Peyer's patch (tissue), 4 donors: ENCODE measurements around the gene PSME3. TPM values are rescaled to one million over a fixed set of nuclear protein-coding genes. Genes with fewer than 3 reads are reported as not detected.
A peak's percentile ranks its signal among the peaks of the same experiment; 100 is the strongest.

Source experiments
- DNase-seq, 3 donors: peaks; one replicate each; pipeline ENCODE4 v3.0.0-alpha.2; 2017 to 2019
- H3K27ac ChIP-seq, 4 donors: fragments of 200-600 bp; sonication (generic); one replicate each; pipeline ENCODE4 v1.5.1; 2016 to 2019
- H3K27me3 ChIP-seq, 2 donors: fragments of 200-600 bp; sonication (generic); one replicate each; pipeline ENCODE4 v1.5.1; 2019
- H3K36me3 ChIP-seq, 3 donors: fragments of 200-600 bp; sonication (generic); one replicate each; pipeline ENCODE4 v1.5.1; 2016 to 2019
- H3K4me1 ChIP-seq, 4 donors: fragments of 200-600 bp; sonication (generic); one replicate each; pipeline ENCODE4 v1.5.1; 2016 to 2019
- H3K4me3 ChIP-seq, 4 donors: fragments of 200-600 bp; sonication (generic); 1 replicate in 3 of 4; 2 replicates in 1 of 4; pipeline ENCODE4 v1.5.1; 2016 to 2019; ENCODE audit warnings: mild to moderate bottlenecking in 1 of 4
- H3K9me3 ChIP-seq, 4 donors: fragments of 200-600 bp; sonication (generic); one replicate each; pipeline ENCODE4 v1.5.1; 2016 to 2019; ENCODE audit warnings: mild to moderate bottlenecking in 1 of 4
- CTCF ChIP-seq, 6 experiments: fragments of 450-650 bp in 4 of 6; fragments of 200-600 bp in 2 of 6; sonication (generic) in 1 of 6; IDR thresholded peaks; one replicate each; pipeline ENCODE4 v1.5.1; 2017 to 2019; ENCODE audit warnings: antibody characterized with exemption in 6 of 6, mild to moderate bottlenecking in 3 of 6, moderate library complexity in 1 of 6
- POLR2A ChIP-seq, 2 donors: fragments of 450-650 bp; IDR thresholded peaks; one replicate each; pipeline ENCODE4 v1.5.1; 2017; ENCODE audit warnings: antibody characterized with exemption in 2 of 2, mild to moderate bottlenecking in 2 of 2, moderate library complexity in 2 of 2
- total RNA-seq, 4 donors: library from RNA; depleted of rRNA; stranded (reverse); fragments of >200 nt; gene quantifications; one replicate each; pipeline ENCODE4 v1.1.0, GENCODE V29; 2016

Gene PSME3
- total RNA-seq, 4 donors from 2014 or later, result 45.6 to 75.9 (median 59.8) TPM

DNA sequence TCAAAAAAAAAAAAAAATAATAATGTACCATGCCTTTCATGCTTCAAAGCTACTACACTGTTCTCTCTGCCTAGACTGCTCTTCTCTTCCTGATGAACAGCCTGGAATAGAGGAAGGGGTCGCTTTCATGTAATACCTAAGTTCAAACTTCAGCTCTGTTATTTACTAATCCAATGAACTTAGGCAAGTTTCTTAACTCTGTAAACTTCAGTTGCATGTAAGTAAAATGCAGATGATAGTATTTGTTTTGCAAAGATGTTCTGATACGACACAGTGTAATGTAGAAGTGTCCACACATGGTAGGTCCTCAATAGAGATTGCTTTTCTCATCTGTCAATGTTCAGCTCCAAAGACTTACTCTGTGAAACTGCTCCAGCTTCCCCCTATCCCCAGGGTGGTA lies 41.2 kb upstream of the PSME3 start:
- Histone ChIP-seq H3K27ac (no peak overlapping the region), H3K36me3 (peaks cover 0 to 5% (median 0%) of the 10 kb centered on the region in 3 donors), H3K4me1 (peaks cover 0 to 14% (median 0%) of the 10 kb centered on the region in 4 donors), H3K4me3 (no peak overlapping the region), H3K27me3 (no peaks in the 10 kb centered on the region), H3K9me3 (no peaks in the 10 kb centered on the region)
- no peak for DNase-seq
- TF ChIP-seq POLR2A (IDR thresholded peaks at IDR 0.05) (no peak), CTCF (IDR thresholded peaks at IDR 0.05) (no peak)

- Histone ChIP-seq H3K4me1 (peaks cover 0 to 20% (median 0%) of the 10 kb centered on the region in 4 donors), H3K4me3 (no peak overlapping the region), H3K9me3 (no peaks in the 10 kb centered on the region), H3K36me3 (peaks cover 0 to 5% (median 0%) of the 10 kb centered on the region in 3 donors), H3K27me3 (no peaks in the 10 kb centered on the region), H3K27ac (no peak overlapping the region)
- no peak for DNase-seq
- TF ChIP-seq CTCF (IDR thresholded peaks at IDR 0.05) (no peak), POLR2A (IDR thresholded peaks at IDR 0.05) (no peak)
Observed at GRCh38 chr17:42792545-42792944, 40.7 kb upstream of the PSME3 start.

GRCh38 chr17:42795061-42795460 lies 38.1 kb upstream of the PSME3 start:
- Histone ChIP-seq H3K36me3 (peaks cover 0 to 5% (median 0%) of the 10 kb centered on the region in 3 donors), H3K27ac (no peak overlapping the region), H3K4me1 (peaks cover 0 to 29% (median 2%) of the 10 kb centered on the region in 4 donors), H3K9me3 (no peaks in the 10 kb centered on the region), H3K27me3 (no peaks in the 10 kb centered on the region), H3K4me3 (no peak overlapping the region)
- TF ChIP-seq CTCF (IDR thresholded peaks at IDR 0.05), result no peak
- no peak for DNase-seq

GRCh38 chr17:42795465-42795864 lies 37.7 kb upstream of the PSME3 start:
- peaks cover 0 to 5% (median 0%) of the 10 kb centered on the region in 3 donors for H3K36me3 ChIP-seq
- peak in 1 of 3 donors; percentile 46 for DNase-seq
- H3K4me3 ChIP-seq, result no peak overlapping the region
- no peak for TF ChIP-seq POLR2A (IDR thresholded peaks at IDR 0.05)
- TF ChIP-seq CTCF (IDR thresholded peaks at IDR 0.05), result no peak
- peaks cover 0 to 29% (median 2%) of the 10 kb centered on the region in 4 donors for H3K4me1 ChIP-seq
- H3K9me3 ChIP-seq, result no peaks in the 10 kb centered on the region
- H3K27me3 ChIP-seq, result no peaks in the 10 kb centered on the region
- no peak overlapping the region for H3K27ac ChIP-seq

GRCh38 chr17:42796066-42796758 lies 37.0 kb upstream of the PSME3 start:
- peaks cover 0 to 5% (median 0%) of the 10 kb centered on the region in 3 donors for H3K36me3 ChIP-seq
- no peaks in the 10 kb centered on the region for H3K9me3 ChIP-seq
- TF ChIP-seq CTCF (IDR thresholded peaks at IDR 0.05) (no peak), POLR2A (IDR thresholded peaks at IDR 0.05) (no peak)
- H3K27ac ChIP-seq, result peak overlapping the region in 2 of 4 donors; percentile 83 to 93
- H3K27me3 ChIP-seq, result no peaks in the 10 kb centered on the region
- H3K4me1 ChIP-seq, result peaks cover 0 to 29% (median 2%) of the 10 kb centered on the region in 4 donors
- peak in 2 of 3 donors; percentile 38 to 40 for DNase-seq
- H3K4me3 ChIP-seq, result no peak overlapping the region
